ENCODE measurements around the gene TRIM17.

The TRIM17 gene

DNA sequence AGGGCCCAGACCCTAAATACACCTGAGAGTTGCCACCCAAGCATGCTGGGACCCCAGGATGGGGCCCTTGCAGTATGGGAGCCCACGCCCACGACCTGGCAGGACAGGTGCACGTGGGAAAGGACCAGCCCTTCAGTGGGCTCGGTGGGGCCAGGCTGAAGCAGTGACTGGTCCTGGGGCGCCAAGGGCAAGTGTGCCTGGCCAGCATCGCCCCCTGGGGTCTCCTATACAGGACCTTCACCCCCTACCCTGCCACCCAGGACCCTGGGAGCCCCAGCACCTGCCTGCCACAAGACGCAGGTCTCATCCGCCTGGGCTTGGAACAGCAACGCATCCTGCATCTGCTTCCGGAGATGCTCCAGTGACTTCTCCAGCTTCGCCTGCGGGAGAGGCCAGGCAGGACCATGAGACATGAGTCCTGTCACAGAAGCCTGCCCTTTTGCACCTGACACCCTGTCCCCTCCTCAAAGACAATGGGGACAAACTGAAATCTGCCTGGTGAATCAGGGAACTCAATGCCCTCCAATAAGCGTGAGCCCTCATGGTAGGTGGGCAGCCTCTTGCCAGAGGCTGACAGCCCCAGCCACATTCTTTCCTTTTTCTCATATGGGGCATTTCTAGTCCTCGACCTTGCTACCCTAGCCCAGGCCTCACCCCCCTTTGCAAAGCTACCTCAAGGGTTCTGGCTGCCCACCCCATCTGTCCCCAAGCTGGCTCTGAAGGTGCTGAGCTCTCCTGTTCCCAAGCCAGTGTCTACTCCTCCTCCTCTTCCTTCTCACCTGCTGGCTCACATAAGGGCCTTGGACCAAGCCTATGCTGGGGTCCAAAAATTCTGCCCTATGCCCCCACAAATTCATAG lies 14.7 kb downstream of the TRIM17 start:
- DNase-seq (ENCODE audit: low read depth, low spot score): no peak

DNA sequence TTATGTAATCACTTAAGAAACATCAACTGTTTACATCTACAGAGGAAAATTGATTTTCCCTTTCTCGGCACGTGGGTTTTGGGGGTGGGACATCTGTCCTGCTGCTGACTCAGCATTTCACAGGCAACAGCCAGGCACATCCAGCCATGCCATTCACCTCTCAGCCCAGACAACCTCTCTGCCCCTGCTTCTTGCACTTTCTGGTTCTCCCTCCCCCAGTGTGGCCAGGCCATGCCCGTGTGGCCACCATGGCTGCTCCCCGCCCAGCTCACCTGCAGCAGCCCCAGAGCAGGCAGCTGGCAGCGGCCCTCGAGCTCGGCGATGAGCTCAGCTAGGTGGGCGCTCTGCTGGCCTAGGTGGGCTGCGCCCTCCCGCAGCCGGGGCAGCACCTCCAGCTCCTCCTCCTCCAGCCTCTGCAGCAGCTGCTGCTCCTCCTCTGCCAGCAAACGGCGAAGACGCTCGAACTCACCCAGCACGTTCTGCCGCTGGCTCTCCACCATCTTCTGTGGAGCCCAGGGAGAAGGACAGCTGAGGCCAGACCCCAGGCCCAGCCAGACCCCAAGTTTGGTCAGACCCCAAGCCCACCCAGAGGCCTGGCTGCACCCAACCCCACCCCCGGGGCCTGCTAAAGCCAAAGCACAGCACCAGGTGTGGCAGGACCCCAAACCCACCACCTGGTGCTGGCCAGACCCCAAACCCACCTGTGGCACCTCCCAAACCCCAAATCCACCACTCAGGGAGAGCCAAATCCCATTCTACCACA lies 15.8 kb downstream of the TRIM17 start:
- no peak for DNase-seq (ENCODE audit: low read depth, low spot score)

DNA sequence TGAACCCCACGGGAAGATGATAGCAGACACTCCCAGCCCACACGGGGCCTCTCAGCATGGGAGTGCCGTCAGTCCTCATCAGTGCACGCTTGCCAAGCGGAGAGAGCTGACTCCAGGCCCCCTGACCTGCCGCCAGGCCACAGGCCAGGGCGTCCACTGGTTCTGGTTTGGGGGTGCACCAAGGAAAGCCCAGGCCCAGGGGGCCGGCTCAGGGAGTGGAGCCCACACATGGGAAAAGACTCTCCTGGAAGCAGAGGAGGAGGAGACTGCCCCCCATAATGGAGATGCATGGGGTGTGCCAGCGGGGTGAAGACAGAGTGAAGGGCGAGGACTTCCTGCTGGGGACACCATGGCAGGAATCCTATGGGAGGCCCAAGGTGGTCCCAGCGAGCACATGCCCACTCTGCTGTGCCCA lies 16.4 kb downstream of the TRIM17 start:
- DNase-seq (ENCODE audit: low read depth, low spot score): no peak

DNA sequence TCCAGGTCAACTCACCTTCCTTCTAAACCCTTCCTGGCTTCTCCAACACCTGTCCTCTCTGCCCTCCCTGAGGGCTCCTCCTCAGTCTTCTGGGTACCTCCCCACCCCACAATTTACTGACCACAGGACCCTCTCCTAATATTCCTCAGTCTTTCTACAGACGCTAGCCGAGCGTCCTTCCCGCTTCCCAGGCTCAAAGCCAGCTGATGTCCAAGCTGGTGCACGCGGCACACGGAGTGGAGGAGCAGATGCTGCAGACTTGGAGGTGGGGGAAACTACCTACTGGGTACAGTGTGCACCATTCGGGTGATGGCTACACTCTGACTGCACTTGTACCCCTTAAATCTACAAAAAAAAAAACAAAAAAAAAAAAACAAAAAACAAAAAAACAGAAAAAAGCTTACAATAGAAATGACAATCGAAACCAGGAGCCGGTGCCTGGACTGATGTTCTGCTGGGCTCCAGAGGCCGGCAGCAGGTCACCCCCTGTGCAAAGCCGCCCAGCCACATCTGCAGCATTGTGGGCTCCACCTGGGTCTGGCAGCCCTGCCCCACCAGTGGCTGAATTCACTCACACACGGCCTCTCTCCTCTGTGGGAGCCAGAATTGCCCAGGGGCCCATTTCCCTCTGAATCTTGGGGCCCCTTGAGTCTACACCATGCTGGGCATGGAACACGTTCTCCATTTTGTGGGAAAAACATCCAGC lies 17.0 kb downstream of the TRIM17 start:
- no peak for DNase-seq (ENCODE audit: low read depth, low spot score)

- no peak for DNase-seq (ENCODE audit: low read depth, low spot score)
These were observed 17.8 kb downstream of the TRIM17 start for GRCh38 chr1:228398741-228399461.

DNA sequence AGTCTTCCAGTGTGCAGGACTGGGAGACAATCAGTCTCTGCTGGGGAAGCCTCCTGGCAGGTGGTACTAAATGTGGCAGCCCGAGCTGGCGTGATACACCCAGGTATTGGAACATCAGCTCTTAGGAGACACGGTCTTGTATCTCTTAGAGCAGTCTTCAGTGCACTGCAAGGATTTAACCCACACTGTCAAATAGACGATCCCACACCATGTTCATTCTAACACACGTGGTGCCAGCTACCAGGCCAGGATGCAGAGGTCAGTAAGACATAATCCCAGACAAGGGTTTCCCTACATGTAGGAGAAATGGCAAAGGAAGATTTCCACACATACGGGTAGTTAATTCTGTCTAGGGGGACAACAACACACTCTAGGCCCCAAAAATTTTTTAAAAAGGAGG lies 18.7 kb downstream of the TRIM17 start:
- no peak for DNase-seq (ENCODE audit: low read depth, low spot score)

- no peak for DNase-seq (ENCODE audit: low read depth, low spot score)
These were observed 19.6 kb downstream of the TRIM17 start for GRCh38 chr1:228396770-228397662.

DNA sequence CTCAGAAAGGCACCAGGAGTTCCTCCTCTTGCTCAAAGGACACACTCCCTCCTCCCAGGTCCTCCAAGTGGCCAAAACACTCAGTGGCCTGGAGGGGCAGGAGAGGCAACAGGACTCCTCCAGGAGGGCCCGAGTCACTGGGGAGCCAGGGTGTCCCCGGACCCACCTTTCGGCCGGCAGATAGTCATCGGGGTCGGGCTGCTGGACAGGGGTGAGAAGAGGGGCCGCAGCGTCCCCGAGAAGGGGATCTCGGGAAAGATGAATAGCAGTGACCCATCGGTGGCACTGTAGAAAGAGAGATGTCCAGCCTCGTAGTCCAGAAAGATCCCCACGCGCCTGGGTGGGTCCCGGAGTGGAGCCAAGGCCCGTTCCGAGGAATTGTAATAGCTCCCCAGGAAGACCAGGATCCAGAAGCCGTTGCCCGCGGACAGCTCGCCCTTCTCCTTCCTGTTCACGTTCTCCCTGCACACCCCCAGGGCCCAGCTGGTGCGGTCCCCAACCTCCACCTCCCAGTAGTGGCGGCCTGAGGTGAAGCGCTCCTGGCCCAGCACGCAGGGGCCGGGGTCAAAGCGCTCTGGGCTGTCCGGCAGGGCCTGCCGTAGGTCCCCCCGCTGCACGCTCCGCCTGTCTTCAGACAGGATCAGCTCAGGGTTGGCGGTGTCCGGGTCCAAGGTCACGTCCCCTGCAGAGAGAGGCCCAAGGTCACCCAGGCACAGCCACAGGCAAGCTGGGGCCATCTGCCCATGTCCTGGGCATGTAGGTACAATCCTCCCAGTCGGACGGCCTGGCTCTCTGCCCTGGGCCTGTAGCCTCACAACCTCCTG lies 21.9 kb downstream of the TRIM17 start:
- DNase-seq (ENCODE audit: low read depth, low spot score): no peak

DNA sequence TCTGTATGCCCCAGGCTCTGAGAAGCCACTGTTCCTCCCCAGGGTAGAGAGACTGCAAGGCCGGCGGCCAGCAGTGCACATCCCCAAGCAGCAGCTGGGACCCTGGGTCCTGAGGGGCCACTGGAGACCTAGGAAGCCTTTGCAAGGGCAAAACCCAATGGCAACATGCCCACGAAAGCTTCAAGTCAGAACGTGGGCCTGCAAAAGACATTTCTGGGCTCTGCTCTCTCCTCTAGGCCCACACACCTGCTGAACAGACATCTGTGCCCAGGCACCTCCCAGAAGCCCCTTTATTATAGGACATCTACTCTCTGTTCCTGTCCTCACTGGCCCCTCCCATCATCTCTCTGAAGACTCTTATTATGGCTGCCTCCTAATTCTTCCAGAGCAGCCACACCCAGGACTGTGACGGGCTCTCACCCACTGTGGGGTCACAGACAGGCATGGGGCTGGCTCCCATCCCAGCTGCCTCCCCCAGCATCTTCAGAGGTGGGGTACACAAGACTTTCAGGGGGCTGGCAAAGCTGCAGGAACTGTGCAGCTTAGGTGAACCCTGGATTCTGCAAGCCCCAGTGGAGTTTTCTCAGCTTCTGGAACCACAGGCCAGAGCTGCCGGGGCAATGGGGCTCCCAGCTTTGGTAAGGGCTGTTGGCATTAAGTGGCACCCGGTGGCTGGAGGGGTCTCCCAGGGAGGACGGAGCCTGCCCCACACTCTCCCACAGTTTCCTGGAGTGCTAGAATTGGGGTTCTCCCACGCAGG lies 22.7 kb downstream of the TRIM17 start:
- no peak for DNase-seq (ENCODE audit: low read depth, low spot score)

DNA sequence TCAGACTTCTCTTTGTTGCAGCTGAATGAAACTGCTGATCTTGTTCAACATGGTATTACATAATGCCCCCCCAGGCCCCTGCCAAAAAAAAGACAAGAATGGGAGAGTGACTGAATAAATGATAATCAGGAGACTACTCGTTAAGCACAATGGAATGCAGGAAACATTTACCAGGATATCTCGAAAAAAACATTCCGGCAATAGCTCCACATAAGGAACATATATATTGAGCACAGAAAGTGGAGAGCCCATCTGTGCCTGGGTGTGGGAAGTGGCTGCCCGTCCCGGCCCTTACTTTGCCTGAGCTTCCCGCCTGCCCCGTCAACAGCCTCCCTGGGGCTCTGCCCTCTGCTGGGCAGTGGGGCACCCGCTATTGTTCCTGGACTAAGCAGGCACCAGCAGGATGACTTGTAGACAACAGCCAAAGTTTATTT lies 23.4 kb downstream of the TRIM17 start:
- no peak for DNase-seq (ENCODE audit: low read depth, low spot score)

DNA sequence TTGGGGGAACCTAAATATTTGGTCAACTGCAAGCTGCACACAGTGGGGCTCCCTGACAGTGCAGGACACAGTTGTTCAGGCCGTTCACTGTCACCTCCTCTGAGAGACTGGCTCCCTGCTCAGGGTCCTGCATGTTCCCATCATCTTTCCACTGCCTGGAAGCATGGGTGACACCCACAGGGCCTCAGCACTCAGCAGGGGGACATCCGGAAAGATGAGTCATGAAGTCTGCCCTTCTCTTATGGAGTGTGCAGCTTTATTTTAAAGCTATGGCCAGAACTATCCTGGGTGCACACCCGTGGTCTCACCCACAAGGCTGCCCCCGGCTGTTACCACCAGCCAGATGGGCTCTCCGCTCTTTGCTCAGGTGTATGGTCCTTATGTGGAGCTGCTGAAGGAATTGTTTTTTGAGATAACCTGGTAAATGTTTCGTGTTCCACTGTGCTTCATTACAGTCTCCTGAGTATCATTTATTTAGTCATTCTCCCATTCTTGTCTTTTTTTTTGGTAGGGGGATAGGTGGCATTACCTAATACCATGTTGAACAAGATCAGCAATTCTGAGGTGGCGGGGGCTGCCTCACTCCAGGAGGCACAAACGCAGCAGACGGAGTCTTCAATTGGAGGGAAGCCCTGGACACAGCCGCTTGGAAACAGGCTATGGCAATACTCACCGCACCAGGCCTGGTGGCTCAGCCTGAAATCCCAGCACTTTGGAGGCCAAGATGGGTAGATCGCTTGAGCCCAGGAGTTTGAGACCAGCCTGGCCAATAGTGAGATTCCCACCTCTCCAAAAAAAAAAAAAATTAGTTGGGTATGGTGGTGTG lies 24.3 kb downstream of the TRIM17 start:
- no peak for DNase-seq (ENCODE audit: low read depth, low spot score)

DNA sequence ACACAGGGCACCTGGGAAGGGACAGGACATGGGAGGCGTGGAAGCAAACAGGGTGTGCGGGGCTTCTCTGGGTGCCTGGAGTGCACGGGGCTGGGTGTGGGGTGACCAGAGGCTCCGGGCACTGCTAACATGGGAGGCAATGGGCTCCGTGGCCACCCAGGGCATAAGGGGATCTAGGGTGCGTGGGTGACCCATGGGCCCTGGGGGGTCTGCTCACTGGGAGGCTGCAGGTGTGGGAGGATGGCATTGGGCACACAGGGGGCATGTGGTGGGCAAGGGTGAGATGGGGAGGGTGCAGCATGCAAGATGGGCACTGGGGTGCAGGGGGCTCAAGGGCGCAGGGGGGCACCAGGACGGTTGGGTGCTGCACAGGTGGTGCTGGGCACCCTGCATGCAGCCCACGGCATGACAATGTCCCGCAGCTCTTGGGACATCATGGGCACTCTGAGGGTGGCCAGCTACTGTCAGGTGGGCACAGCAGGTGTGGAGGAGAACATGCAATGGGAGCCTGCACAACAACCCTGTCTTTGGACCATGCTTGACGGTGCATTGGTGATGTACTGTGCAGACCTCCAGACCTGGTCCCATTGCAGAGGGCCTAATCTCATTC lies 25.1 kb downstream of the TRIM17 start:
- DNase-seq (ENCODE audit: low read depth, low spot score): no peak

GRCh38 chr1:228390649-228391048 lies 26.0 kb downstream of the TRIM17 start:
- DNase-seq (ENCODE audit: low read depth, low spot score): no peak

DNA sequence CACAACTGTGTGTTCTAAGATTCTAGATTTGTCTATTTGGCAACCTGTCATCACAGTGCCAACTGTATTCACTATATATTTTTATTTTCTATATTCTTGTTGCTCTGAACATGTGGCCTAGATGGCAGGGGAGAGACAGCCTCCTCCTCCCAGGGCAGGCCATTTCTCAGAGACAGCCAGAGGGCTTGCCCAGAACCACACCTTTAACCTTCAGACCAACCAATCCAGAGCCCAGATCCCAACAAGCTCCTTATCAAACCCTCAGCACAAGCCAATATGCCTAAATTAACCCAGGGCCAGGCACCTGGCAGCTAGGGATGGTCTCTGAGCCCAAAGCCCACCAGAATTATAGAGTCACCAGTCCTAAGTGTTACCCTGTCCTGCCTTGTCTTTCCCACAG lies 29.3 kb downstream of the TRIM17 start:
- no peak for DNase-seq (ENCODE audit: low read depth, low spot score)

DNA sequence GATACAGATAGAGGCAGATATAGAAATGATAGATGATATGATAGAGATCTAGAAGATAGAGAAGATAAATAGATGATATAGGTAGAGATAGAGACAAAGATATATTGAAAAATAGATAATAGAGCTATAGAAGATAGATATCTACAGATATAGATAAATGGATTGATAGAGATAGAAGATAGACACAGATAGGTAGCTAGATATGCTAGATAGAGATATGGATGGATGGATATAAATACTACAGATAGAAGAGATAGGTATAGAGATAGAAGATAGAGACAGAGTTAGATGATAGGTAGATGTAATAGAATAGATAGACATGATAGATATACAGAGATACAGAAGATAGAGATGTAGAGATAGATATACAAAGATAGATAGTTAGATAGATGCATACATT lies 31.4 kb downstream of the TRIM17 start:
- no peak for DNase-seq (ENCODE audit: low read depth, low spot score)

DNA sequence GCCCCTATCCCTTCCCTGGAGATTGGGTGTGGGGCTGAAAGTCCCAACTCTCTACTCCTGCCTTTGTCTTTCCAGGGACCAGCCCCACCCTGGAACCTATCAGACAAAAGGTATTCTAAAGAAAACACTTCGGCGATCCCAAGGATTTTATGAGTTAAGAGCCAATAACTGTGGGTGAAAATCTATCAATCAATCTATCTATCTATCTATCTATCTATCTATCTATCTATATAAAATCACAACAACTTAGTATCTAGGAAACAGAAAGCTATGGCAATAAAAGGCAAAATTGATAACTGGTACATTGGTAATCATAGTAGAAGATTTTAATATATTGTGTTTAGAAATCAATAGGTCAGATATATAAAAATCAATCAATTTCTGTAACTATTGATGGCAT lies 32.9 kb downstream of the TRIM17 start:
- DNase-seq (ENCODE audit: low read depth, low spot score): no peak

- DNase-seq (ENCODE audit: low read depth, low spot score): no peak
These were observed 35.3 kb downstream of the TRIM17 start for GRCh38 chr1:228381356-228381755.

DNA sequence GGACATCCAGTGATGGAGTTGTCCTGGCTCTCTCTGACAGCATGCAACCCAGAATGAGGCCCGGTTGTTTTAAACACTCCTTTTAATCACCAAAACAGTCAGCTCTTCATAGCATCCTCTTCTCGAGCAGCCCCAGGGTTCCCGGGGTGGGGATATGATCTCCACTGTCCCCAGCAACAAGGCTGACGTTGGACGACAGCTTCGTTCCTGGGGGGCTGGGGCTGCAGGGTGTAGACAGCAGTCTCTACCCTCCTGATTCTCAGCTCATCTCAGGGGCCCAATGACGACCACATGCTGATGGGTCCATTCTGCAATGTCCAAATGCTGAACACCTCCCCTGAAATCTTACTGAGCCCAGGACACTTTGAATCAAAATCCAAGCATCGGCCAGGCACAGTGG lies 37.0 kb downstream of the TRIM17 start:
- no peak for DNase-seq (ENCODE audit: low read depth, low spot score)
